Endothelial cell of umbilical vein (primary cell): Measurements from ENCODE around the gene CLEC16A. TPM values are rescaled to one million over a fixed set of nuclear protein-coding genes. Genes with fewer than 3 reads are reported as not detected.

Experiments used
- BruUV-seq: library from RNA; stranded (reverse); fragments of 400-500 nt; replicated peaks from 2 replicates; lab custom pipeline; 2021; lab: Mats Ljungman, UMichigan
- CTCF ChIA-PET: fragments of 300-600, 350-600 bp; sonication (Branson Sonifier 250); formaldehyde crosslinking; loops from one replicate; lab custom pipeline; 2021; ENCODE audit warnings: antibody characterized with exemption, inconsistent platforms; lab: Charles Lee
- POLR2A ChIA-PET: fragments of 300-600, 350-600 bp; sonication (Branson Sonifier 250); formaldehyde crosslinking; loops from one replicate; lab custom pipeline; 2021; ENCODE audit warnings: antibody characterized with exemption, inconsistent platforms; lab: Charles Lee
- DNase-seq: peaks from one replicate; pipeline ENCODE4 v3.0.0-alpha.2; 2011; ENCODE audit warnings: low read depth, low spot score
- FAIRE-seq: peaks from 2 replicates; lab custom pipeline; 2011; peaks lifted over from hg19 to GRCh38; lab: Jason Lieb, UNC
- H2AFZ ChIP-seq: 2 replicates; pipeline ENCODE4 v1.6.0; 2012; ENCODE audit warnings: low read depth, low read length, control low read depth, inconsistent platforms
- H3K27ac ChIP-seq: 2 replicates; pipeline ENCODE4 v1.5.1; 2011; ENCODE audit warnings: low read depth, mild to moderate bottlenecking, control low read depth, low read length, moderate library complexity; ENCODE audit not compliant: insufficient read depth
- H3K27me3 ChIP-seq, 2 experiments: 2 replicates each; pipeline versions ENCODE4 v1.6.0 to v1.6.1; 2011; ENCODE audit warnings: low read length in 2 of 2, mixed read lengths in 1 of 2; ENCODE audit not compliant: control insufficient read depth in 2 of 2, insufficient read depth in 2 of 2
- H3K36me3 ChIP-seq, 2 experiments: 2 replicates in 1 of 2; 3 replicates in 1 of 2; pipeline ENCODE4 v1.5.1; 2011; ENCODE audit warnings: low read length in 2 of 2, mild to moderate bottlenecking in 1 of 2, moderate library complexity in 1 of 2; ENCODE audit not compliant: control insufficient read depth in 2 of 2, insufficient read depth in 2 of 2; ENCODE audit errors: extremely low read depth in 1 of 2
- H3K4me1 ChIP-seq: 3 replicates; pipeline ENCODE4 v1.5.1; 2011; ENCODE audit warnings: mild to moderate bottlenecking, low read length; ENCODE audit not compliant: control insufficient read depth, insufficient read depth; ENCODE audit errors: extremely low read depth
- H3K4me2 ChIP-seq: 2 replicates; pipeline ENCODE4 v1.6.1; 2011; ENCODE audit warnings: low read length, control low read depth, mixed read lengths; ENCODE audit not compliant: insufficient read depth
- H3K4me3 ChIP-seq, 3 experiments: fragments of 200-600 bp in 1 of 3; sonication (generic), shearing (Covaris generic) in 1 of 3; replicated peaks in 1 of 3; 2 replicates each; pipeline ENCODE4 v1.5.1; 2011 to 2016; ENCODE audit warnings: control low read depth in 3 of 3, low read length in 3 of 3, mild to moderate bottlenecking in 2 of 3, inconsistent platforms in 1 of 3, low read depth in 1 of 3, moderate library complexity in 1 of 3; ENCODE audit not compliant: insufficient read depth in 1 of 3
- H3K79me2 ChIP-seq: 2 replicates; pipeline ENCODE4 v1.6.0; 2012; ENCODE audit warnings: low read length, inconsistent platforms; ENCODE audit not compliant: control insufficient read depth, insufficient read depth
- H3K9ac ChIP-seq: replicated peaks from 2 replicates; pipeline ENCODE3; 2011; ENCODE audit warnings: low read length, control low read depth; ENCODE audit not compliant: insufficient read depth; ENCODE audit errors: extremely low read depth
- H3K9me1 ChIP-seq: replicated peaks from 3 replicates; pipeline ENCODE4 v1.6.0; 2011; ENCODE audit warnings: mild to moderate bottlenecking, low read length; ENCODE audit not compliant: control insufficient read depth, insufficient read depth; ENCODE audit errors: extremely low read depth
- H3K9me3 ChIP-seq: replicated peaks from 2 replicates; pipeline ENCODE4 v1.5.1; 2012; ENCODE audit warnings: low read length, inconsistent platforms; ENCODE audit not compliant: control insufficient read depth, insufficient read depth
- H4K20me1 ChIP-seq: replicated peaks from 2 replicates; pipeline ENCODE3; 2011; ENCODE audit warnings: mild to moderate bottlenecking, low read length; ENCODE audit not compliant: control insufficient read depth, insufficient read depth; ENCODE audit errors: extremely low read depth
- CTCF ChIP-seq, 2 donors: IDR thresholded peaks; 1 replicate in 1 of 2; 2 replicates in 1 of 2; pipeline ENCODE4 v1.5.1; 2011; ENCODE audit warnings: low read length in 2 of 2, mild to moderate bottlenecking in 2 of 2, moderate library complexity in 2 of 2, control low read depth in 1 of 2, inconsistent platforms in 1 of 2, low read depth in 1 of 2; ENCODE audit not compliant: insufficient read depth in 1 of 2; ENCODE audit errors: extremely low read depth in 1 of 2
- EZH2 ChIP-seq: IDR thresholded peaks from 2 replicates; pipeline ENCODE4 v1.6.1; 2012; ENCODE audit warnings: borderline replicate concordance, low read depth, mild to moderate bottlenecking, moderate library complexity, low read length, inconsistent platforms; ENCODE audit not compliant: severe bottlenecking
- FOS ChIP-seq: IDR thresholded peaks from 2 replicates; pipeline ENCODE4 v1.6.1; 2011; ENCODE audit warnings: mild to moderate bottlenecking, low read length, moderate library complexity, borderline replicate concordance; ENCODE audit not compliant: insufficient read depth
- GATA2 ChIP-seq: IDR thresholded peaks from 2 replicates; pipeline ENCODE4 v1.7.0; 2011; ENCODE audit warnings: low read depth, mild to moderate bottlenecking, moderate library complexity, mixed read lengths, low read length; ENCODE audit not compliant: insufficient read length, insufficient read depth
- JUN ChIP-seq: IDR thresholded peaks from 2 replicates; pipeline ENCODE4 v1.6.1; 2011; ENCODE audit warnings: borderline replicate concordance, low read depth; ENCODE audit not compliant: insufficient read length, insufficient read depth
- MAX ChIP-seq: IDR thresholded peaks from 2 replicates; pipeline ENCODE4 v1.6.1; 2011; ENCODE audit not compliant: insufficient read depth, insufficient read length
- MYC ChIP-seq: IDR thresholded peaks from one replicate; pipeline ENCODE4 v1.6.1; 2011; ENCODE audit warnings: mild to moderate bottlenecking, low read depth, low read length
- POLR2A ChIP-seq: IDR thresholded peaks from 2 replicates; pipeline ENCODE4 v1.6.1; 2012; ENCODE audit warnings: low read depth, mild to moderate bottlenecking, control low read depth, low read length
- POLR2AphosphoS5 ChIP-seq: IDR thresholded peaks from 2 replicates; pipeline ENCODE4 v1.6.1; 2012; ENCODE audit warnings: low read depth, mild to moderate bottlenecking, control low read depth, low read length, moderate library complexity; ENCODE audit not compliant: insufficient read depth
- dilution Hi-C: fragments of 300-500 bp; cut with MboI; formaldehyde crosslinking; loops from one replicate; pipeline ENCODE4 v1.15.0; 2019; ENCODE audit warnings: low sequenced_read_pairs; ENCODE audit not compliant: extremely low pct_ligation_motif_present
- intact Hi-C: fragments of 100-400 bp; cut with micrococcal nuclease; formaldehyde crosslinking; loops from one replicate; pipeline ENCODE4 v1.10.0; 2022
- polyA plus RNA-seq, 4 experiments: library from polyadenylated mRNA; depleted of rRNA in 3 of 4; stranded (reverse) in 3 of 4; unstranded in 1 of 4; fragments of >200 nt; gene quantifications; 2 replicates each; pipeline versions ENCODE4 v1.2.1 to v1.2.3, GENCODE V29; 2011 to 2012; ENCODE audit warnings: missing spikeins in 1 of 4
- total RNA-seq: library from RNA; stranded (reverse); gene quantifications from 2 replicates; pipeline ENCODE4 v1.2.3, GENCODE V29; 2021

CLEC16A gene
- total and polyA plus RNA-seq, 2 donors (not counting 3 experiments of a cell fraction or from before 2014, with no cell fraction given), result 11.4 to 23.3 TPM

GRCh38 chr16:11191665-11192064 lies 247.3 kb downstream of the CLEC16A start:
- H3K9me3 ChIP-seq, result no peaks in the 10 kb centered on the region
- TF ChIP-seq POLR2AphosphoS5 (no peak), MAX (no peak), CTCF (IDR thresholded peaks at IDR 0.05; ENCODE audit: extremely low read depth in 1 of 2, insufficient read depth in 1 of 2, low read depth in 1 of 2, low read length in 2 of 2) (no peak), JUN (no peak), FOS (no peak), GATA2 (no peak), POLR2A (no peak), MYC (no peak), EZH2 (no peak)
- no TSS peak for BruUV-seq
- no peak overlapping the region for H3K27ac ChIP-seq
- ChIA-PET CTCF (interaction anchor here (1.3 kb wide), 1 partner anchor 10 kb away, joined by 4 read pairs; no protein-coding TSS in a partner anchor), POLR2A (no interaction called here)
- no peak for DNase-seq
- no peak overlapping the region for H3K4me2 ChIP-seq
- intact Hi-C loops (no loop called here), dilution Hi-C loops (no loop called here)
- no peaks in the 10 kb centered on the region for H3K36me3 ChIP-seq
- no peaks in the 10 kb centered on the region for H3K27me3 ChIP-seq
- H4K20me1 ChIP-seq, result no peaks in the 10 kb centered on the region
- no peaks in the 10 kb centered on the region for H3K9me1 ChIP-seq
- no peak overlapping the region for H3K4me3 ChIP-seq
- H2AFZ ChIP-seq, result no peak overlapping the region
- no peak overlapping the region for H3K9ac ChIP-seq
- H3K4me1 ChIP-seq, result no peaks in the 10 kb centered on the region
- no peaks in the 10 kb centered on the region for H3K79me2 ChIP-seq
- no peak for FAIRE-seq
